Vagina (tissue), 2 donors: Measurements from ENCODE around the gene FAM120AOS. TPM values are rescaled to one million over a fixed set of nuclear protein-coding genes. Genes with fewer than 3 reads are reported as not detected.

ENCODE experiments used
- DNase-seq, 2 donors: peaks; one replicate each; pipeline ENCODE4 v3.0.0-alpha.2; 2017; ENCODE audit errors: extremely low spot score in 2 of 2
- H3K27ac ChIP-seq: fragments of 200-600 bp; sonication (generic); one replicate; pipeline ENCODE4 v1.5.1; 2019
- H3K27me3 ChIP-seq: fragments of 200-600 bp; sonication (generic); one replicate; pipeline ENCODE4 v1.5.1; 2019
- H3K36me3 ChIP-seq, 2 donors: fragments of 200-600 bp; sonication (generic); one replicate each; pipeline ENCODE4 v1.5.1; 2017 to 2019
- H3K4me1 ChIP-seq: fragments of 200-600 bp; sonication (generic); one replicate; pipeline ENCODE4 v1.5.1; 2019
- H3K4me3 ChIP-seq, 2 donors: fragments of 200-600 bp; sonication (generic); 1 replicate in 1 of 2; 2 replicates in 1 of 2; pipeline ENCODE4 v1.5.1; 2016 to 2019
- H3K9me3 ChIP-seq: fragments of 200-600 bp; sonication (generic); one replicate; pipeline ENCODE4 v1.5.1; 2019
- POLR2A ChIP-seq, 2 donors: fragments of 450-650 bp; IDR thresholded peaks; one replicate each; pipeline ENCODE4 v1.6.1; 2017; ENCODE audit warnings: antibody characterized with exemption in 2 of 2, mild to moderate bottlenecking in 2 of 2, moderate library complexity in 2 of 2
- POLR2AphosphoS5 ChIP-seq, 2 donors: sonication (generic); formaldehyde crosslinking; IDR thresholded peaks; one replicate each; pipeline ENCODE4 v1.9.0; 2017; ENCODE audit warnings: antibody characterized with exemption in 2 of 2, mild to moderate bottlenecking in 2 of 2, low read depth in 1 of 2; ENCODE audit not compliant: insufficient read depth in 1 of 2
- intact Hi-C: fragments of 100-400 bp; cut with DNase I; formaldehyde crosslinking; loops from one replicate; pipeline ENCODE4 v1.15.1; 2023
- total RNA-seq: library from RNA; depleted of rRNA; stranded (reverse); fragments of >200 nt; gene quantifications from one replicate; pipeline ENCODE4 v1.2.3, GENCODE V29; 2016
- TF ChIP-seq, protein P1 (sequence below), 3 experiments: fragments of 450-650 bp in 2 of 3; fragments of 200-600 bp in 1 of 3; sonication (generic) in 1 of 3; IDR thresholded peaks; one replicate each; pipeline ENCODE4 v1.5.1; 2017 to 2019; ENCODE audit warnings: antibody characterized with exemption in 3 of 3, mild to moderate bottlenecking in 2 of 3, moderate library complexity in 2 of 3

The FAM120AOS gene
- total RNA-seq = 41.5 TPM

DNA sequence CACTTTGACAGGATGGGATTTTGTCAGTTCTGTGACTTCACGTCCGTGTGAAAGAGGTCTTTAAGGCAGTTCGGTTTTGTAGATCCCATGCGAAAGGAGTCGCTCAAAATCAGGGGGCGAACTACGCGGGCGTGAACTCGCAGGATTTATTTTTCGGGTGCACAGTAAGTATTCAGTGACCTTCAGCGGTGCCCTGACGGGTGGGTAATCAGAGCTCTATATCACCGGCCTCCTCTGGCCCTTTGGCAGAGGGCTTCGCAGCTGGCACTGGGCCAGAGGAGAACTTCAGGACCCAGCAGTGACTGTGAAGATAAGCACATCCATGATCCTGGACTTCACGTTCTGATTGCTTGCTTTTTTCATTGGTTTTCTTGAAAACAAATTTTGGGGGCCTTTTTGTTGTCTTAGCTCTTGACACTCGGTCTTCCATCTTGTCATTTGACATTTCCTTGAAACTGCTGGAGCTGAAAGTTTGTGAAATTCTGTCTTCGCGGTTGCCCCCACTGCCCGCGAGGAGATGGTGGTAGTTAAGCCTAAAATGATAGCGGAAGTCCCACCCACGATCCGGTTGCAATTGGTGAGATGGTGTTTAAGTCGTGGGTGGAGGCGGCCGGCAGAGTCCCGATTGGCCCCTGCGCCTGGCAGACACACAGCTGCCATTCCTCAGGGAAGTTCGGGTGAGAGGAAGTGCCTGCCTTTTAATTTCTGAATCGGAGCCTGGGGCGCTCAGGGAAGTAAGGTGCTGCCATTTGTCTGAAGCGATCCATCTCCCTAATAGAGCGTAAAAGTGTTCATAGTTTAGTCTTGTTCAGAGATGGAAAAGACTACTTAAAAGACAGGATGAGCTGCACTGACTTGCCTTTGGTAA, at the start of gene FAM120AOS:
Gene FAM120AOS (minus strand): TSS at position 535 of the 868 bp plus-strand sequence. CDS start 872 bp downstream, outside the sequence.
- DNase-seq = peak in 1 of 2 donors; percentile 97
- Histone ChIP-seq H3K27me3 (no peaks in the 10 kb centered on the region), H3K4me1 (peaks cover 70% of the 10 kb centered on the region), H3K4me3 (peak within 1 kb of the TSS; percentile 81 to 97), H3K36me3 (peaks cover 0 to 9% of the 10 kb centered on the region in 2 donors), H3K9me3 (no peaks in the 10 kb centered on the region), H3K27ac (peak within 1 kb of the TSS; percentile 95)
- intact Hi-C loops = loop anchor here (5.0 kb wide), 1 partner anchor 124 kb away; the partner anchor contains the start of gene PHF2
- TF ChIP-seq POLR2A (IDR thresholded peaks at IDR 0.05) (peak in 1 of 2 donors; percentile 59), POLR2AphosphoS5 (IDR thresholded peaks at IDR 0.05; ENCODE audit: insufficient read depth in 1 of 2, low read depth in 1 of 2) (peak; percentile 87 to 90)
- TF ChIP-seq, protein P1, sequence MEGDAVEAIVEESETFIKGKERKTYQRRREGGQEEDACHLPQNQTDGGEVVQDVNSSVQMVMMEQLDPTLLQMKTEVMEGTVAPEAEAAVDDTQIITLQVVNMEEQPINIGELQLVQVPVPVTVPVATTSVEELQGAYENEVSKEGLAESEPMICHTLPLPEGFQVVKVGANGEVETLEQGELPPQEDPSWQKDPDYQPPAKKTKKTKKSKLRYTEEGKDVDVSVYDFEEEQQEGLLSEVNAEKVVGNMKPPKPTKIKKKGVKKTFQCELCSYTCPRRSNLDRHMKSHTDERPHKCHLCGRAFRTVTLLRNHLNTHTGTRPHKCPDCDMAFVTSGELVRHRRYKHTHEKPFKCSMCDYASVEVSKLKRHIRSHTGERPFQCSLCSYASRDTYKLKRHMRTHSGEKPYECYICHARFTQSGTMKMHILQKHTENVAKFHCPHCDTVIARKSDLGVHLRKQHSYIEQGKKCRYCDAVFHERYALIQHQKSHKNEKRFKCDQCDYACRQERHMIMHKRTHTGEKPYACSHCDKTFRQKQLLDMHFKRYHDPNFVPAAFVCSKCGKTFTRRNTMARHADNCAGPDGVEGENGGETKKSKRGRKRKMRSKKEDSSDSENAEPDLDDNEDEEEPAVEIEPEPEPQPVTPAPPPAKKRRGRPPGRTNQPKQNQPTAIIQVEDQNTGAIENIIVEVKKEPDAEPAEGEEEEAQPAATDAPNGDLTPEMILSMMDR (IDR thresholded peaks at IDR 0.05) = no peak

DNA sequence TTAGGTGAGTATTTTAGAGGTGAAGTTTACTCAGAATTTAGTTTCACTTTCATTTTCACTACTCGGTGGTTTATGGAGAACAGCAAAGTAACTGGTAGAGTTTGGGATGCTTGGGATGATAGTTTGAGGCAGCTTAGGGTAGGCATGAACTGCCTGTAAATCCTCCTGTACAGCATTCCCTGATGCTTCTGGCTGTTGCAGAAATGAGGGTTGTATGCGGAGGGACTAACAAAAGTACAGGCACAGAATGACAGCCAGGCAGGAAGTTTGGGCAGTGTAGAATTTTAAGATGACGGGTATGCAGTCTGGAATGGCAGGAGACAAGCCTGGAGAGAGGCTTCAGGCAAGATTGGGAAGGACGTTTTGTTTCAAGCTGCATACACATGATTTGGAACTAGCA, 48.0 kb upstream of the FAM120AOS start:
- Histone ChIP-seq H3K9me3 (no peaks in the 10 kb centered on the region), H3K27ac (peak overlapping the region; percentile 68), H3K36me3 (peaks cover 0 to 30% of the 10 kb centered on the region in 2 donors), H3K4me1 (peaks cover 32% of the 10 kb centered on the region), H3K27me3 (no peaks in the 10 kb centered on the region), H3K4me3 (peak overlapping the region; percentile 34 to 45)
- intact Hi-C loops = no loop called here
- no peak for DNase-seq
- TF ChIP-seq POLR2AphosphoS5 (IDR thresholded peaks at IDR 0.05; ENCODE audit: insufficient read depth in 1 of 2, low read depth in 1 of 2) (no peak), POLR2A (IDR thresholded peaks at IDR 0.05) (no peak)
- TF ChIP-seq, protein P1 (IDR thresholded peaks at IDR 0.05) = no peak

DNA sequence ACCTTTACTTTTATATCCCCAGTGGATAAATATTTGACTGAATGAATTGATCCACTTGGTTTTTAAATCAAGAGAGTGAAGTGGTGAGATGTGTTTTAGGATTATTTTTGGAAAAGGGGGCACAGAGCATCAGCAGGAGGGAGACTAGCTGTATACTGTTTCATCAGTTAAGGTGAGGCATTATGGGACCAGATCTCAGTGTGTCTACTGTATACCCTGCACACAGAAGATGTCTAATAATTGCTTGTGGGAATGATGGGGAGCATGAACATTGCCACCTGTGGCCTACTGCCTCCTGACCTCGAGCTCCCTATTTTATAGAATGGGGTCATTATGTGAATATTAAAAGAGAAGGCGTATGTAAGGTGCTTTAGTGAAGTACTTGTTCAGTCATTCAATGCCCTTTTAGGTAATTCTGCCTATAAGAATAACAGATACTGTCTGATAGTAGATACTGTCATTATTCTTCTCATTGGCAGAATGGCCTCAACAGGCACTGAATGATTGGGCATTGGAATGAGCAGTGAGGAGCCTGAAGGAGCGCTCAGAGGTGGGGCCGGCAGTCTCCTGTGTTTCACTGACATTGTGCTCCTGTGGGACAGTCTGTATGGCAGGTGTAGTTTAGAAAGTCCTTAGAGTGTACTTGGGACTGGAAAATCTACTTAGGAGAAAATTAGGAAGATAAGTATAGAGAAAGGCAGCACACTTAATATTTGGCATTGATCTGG, 47.4 kb upstream of the FAM120AOS start:
- TF ChIP-seq POLR2AphosphoS5 (IDR thresholded peaks at IDR 0.05; ENCODE audit: insufficient read depth in 1 of 2, low read depth in 1 of 2) (no peak), POLR2A (IDR thresholded peaks at IDR 0.05) (no peak)
- TF ChIP-seq, protein P1 (IDR thresholded peaks at IDR 0.05) = no peak
- peaks cover 0 to 30% of the 10 kb centered on the region in 2 donors for H3K36me3 ChIP-seq
- peak overlapping the region; percentile 68 for H3K27ac ChIP-seq
- peak overlapping the region; percentile 34 to 45 for H3K4me3 ChIP-seq
- DNase-seq = no peak
- intact Hi-C loops = no loop called here
- peaks cover 32% of the 10 kb centered on the region for H3K4me1 ChIP-seq
- H3K9me3 ChIP-seq = no peaks in the 10 kb centered on the region
- H3K27me3 ChIP-seq = no peaks in the 10 kb centered on the region

DNA sequence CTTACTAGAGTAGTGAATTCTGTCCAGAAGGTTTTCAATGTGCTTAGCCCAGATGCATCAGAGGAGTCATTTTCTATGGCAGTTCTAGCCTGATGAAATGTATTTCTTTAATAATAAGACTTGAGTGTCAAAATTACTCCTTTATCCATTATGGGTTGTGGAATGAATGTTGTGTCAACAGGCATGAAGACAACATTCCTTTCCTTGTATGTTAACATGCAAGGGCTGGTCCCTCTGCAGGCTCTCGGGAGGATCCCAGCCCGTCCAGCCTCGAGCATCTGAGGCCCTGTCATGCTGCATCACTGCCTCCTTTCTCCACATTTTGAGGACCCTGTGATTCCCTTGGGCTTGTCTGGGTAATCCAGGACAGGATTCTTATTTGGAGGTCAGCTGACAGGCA, 42.9 kb upstream of the FAM120AOS start:
- peaks cover 21% of the 10 kb centered on the region for H3K4me1 ChIP-seq

More for the DNA sequence above, 42.9 kb upstream of the FAM120AOS start:
- Histone ChIP-seq H3K27ac (no peak overlapping the region), H3K9me3 (no peaks in the 10 kb centered on the region), H3K4me3 (no peak overlapping the region), H3K36me3 (peaks cover 0 to 37% of the 10 kb centered on the region in 2 donors), H3K27me3 (no peaks in the 10 kb centered on the region)
- DNase-seq = no peak
- intact Hi-C loops = no loop called here
- TF ChIP-seq, protein P1 (IDR thresholded peaks at IDR 0.05) = no peak
- TF ChIP-seq POLR2AphosphoS5 (IDR thresholded peaks at IDR 0.05; ENCODE audit: insufficient read depth in 1 of 2, low read depth in 1 of 2) = no peak
- no peak for TF ChIP-seq POLR2A (IDR thresholded peaks at IDR 0.05)
